ENCODE measurements around the gene KCNC3. TPM values are rescaled to one million over a fixed set of nuclear protein-coding genes. Genes with fewer than 3 reads are reported as not detected.

The KCNC3 gene
- total and polyA plus RNA-seq, 10 of the 15 experiments (the other 5 are each of a cell fraction or from before 2014, with no cell fraction given): 0.08 to 3.8 (median 0.44) TPM; not detected in 2

GRCh38 chr19:50328224-50328872, 829 bp downstream of the KCNC3 start (continued):
- TF ChIP-seq RAD21 (IDR thresholded peaks at IDR 0.05; ENCODE audit: insufficient read depth, low read depth, low read length) (peak; percentile 37), EGR1 (IDR thresholded peaks at IDR 0.05; ENCODE audit: borderline replicate concordance in 1 of 2, low read depth in 2 of 2, low read length in 2 of 2) (peak in 1 of 2 experiments; percentile 18; a peak in 1 of 3 replicates)
- TF ChIP-seq, protein P1, sequence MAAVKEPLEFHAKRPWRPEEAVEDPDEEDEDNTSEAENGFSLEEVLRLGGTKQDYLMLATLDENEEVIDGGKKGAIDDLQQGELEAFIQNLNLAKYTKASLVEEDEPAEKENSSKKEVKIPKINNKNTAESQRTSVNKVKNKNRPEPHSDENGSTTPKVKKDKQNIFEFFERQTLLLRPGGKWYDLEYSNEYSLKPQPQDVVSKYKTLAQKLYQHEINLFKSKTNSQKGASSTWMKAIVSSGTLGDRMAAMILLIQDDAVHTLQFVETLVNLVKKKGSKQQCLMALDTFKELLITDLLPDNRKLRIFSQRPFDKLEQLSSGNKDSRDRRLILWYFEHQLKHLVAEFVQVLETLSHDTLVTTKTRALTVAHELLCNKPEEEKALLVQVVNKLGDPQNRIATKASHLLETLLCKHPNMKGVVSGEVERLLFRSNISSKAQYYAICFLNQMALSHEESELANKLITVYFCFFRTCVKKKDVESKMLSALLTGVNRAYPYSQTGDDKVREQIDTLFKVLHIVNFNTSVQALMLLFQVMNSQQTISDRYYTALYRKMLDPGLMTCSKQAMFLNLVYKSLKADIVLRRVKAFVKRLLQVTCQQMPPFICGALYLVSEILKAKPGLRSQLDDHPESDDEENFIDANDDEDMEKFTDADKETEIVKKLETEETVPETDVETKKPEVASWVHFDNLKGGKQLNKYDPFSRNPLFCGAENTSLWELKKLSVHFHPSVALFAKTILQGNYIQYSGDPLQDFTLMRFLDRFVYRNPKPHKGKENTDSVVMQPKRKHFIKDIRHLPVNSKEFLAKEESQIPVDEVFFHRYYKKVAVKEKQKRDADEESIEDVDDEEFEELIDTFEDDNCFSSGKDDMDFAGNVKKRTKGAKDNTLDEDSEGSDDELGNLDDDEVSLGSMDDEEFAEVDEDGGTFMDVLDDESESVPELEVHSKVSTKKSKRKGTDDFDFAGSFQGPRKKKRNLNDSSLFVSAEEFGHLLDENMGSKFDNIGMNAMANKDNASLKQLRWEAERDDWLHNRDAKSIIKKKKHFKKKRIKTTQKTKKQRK (IDR thresholded peaks at IDR 0.05; ENCODE audit: low read depth, low read length): no peak

DNA sequence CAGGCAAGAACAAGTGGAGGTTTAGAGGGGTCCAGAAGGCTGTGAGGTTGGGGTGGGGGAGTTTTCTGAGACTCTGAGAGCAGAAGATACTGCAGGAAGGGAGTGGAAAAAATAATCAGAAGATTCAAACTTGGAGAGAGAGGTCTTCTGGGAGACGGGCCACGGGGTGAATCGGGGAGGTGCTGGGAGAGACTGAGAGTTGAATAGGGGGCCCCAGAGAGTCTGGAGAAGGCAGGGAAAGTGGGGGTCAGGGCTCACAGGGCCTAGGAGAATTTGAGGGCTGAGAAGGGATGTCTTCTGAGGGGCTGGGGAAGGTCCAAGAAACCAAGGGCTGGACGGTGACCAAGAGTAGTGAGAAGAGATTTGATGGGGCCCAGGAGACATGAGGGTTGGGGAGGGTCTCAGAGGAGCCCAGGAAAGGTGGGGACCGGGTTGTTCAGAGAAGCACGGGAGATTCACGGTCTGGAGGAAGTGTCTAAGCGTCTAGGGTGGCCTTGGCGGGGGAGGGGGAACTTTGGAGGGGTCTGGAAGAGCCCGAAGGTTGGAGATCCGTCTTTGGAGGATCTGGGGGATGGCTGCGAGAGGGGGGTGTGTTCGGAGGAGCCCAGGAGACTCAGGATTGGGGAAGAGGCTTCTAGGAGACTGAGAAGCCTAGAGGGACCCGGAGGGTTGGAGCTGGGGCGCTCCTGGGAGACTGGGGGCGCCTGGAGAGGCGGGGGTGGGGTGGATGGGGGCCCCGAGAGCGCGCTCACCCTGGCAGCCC, 1.5 kb downstream of the KCNC3 start:
- H3K9me3 ChIP-seq (replicated peaks; ENCODE audit: control insufficient read depth, insufficient read depth, low read length): no peaks in the 10 kb centered on the region; the same call in 2 of the 3 replicates
- DNase-seq (ENCODE audit: low read depth, low spot score): no peak
- H4K20me1 ChIP-seq (ENCODE audit: control insufficient read depth, insufficient read depth): peaks cover 4% of the 10 kb centered on the region; the same call in 1 of the 2 replicates
- peaks cover 2 to 16% of the 10 kb centered on the region in 2 experiments; a peak in 3 of 4 replicates for H3K27me3 ChIP-seq (replicated peaks in 1 of 2; ENCODE audit: control insufficient read depth in 2 of 2, insufficient read depth in 2 of 2, low read length in 1 of 2)
- H3K79me2 ChIP-seq (ENCODE audit: control insufficient read depth, insufficient read depth, low read length): no peaks in the 10 kb centered on the region
- no peak overlapping the region for H2AFZ ChIP-seq (ENCODE audit: control insufficient read depth, low read depth, low read length)
- peaks cover 25% of the 10 kb centered on the region for H3K4me1 ChIP-seq (ENCODE audit: control insufficient read depth, insufficient read depth, low read length)
- no peak overlapping the region; the same call in 1 of the 2 replicates for H3K4me3 ChIP-seq
- no peak for FAIRE-seq
- ChIA-PET SMC1A (ENCODE audit: uncharacterized antibody, unreplicated experiment) (no interaction called here), RAD21 (ENCODE audit: unreplicated experiment) (interaction anchor here (0.7 to 2.1 kb wide), 6 partner anchors 13 to 180 kb away, joined by 3 to 36 read pairs (median 6); no protein-coding TSS in a partner anchor), POLR2A (no interaction called here), CTCF (interaction anchor here (0.9 to 1.6 kb wide), 2 partner anchors 64 to 133 kb away, joined by 3 to 4 read pairs; no protein-coding TSS in a partner anchor)
- H3K36me3 ChIP-seq (ENCODE audit: control insufficient read depth in 2 of 2, insufficient read depth in 2 of 2, low read length in 1 of 2): no peaks in the 10 kb centered on the region
- H3K27ac ChIP-seq (ENCODE audit: control insufficient read depth, insufficient read depth): no peak overlapping the region
- ATAC-seq: no peak
- 18% methylated on average over 12 of the region's 20 CpGs for WGBS (ENCODE audit: insufficient coverage, insufficient replicate concordance, low lambda C conversion rate, missing lambda C conversion rate)
- no peak overlapping the region for H3K4me2 ChIP-seq (ENCODE audit: control insufficient read depth, insufficient read depth)
- H3K9ac ChIP-seq (ENCODE audit: control insufficient read depth, insufficient read depth, low read length): no peak overlapping the region
- intact Hi-C loops (cut with micrococcal nuclease; ENCODE audit: unreplicated experiment): no loop called here
- no TSS peak for BruUV-seq (replicated peaks)
- in situ Hi-C loops (cut with MboI): loop anchor here (25.0 kb wide), 1 partner anchor 1035 kb away; the partner anchor contains the start of genes CLDND2, ETFB and NKG7
- TF ChIP-seq SUZ12 (IDR thresholded peaks at IDR 0.05; ENCODE audit: unreplicated experiment): no peak
- no peak for TF ChIP-seq USF2 (IDR thresholded peaks at IDR 0.05; ENCODE audit: borderline replicate concordance, low read depth, low read length)
- TF ChIP-seq STAT1 (conservative IDR thresholded peaks at IDR 0.05): no peak
- TF ChIP-seq CBX5 (IDR thresholded peaks at IDR 0.05; ENCODE audit: low read depth): no peak
- no peak for TF ChIP-seq ZBTB4 (CRISPR knock-in tag; IDR thresholded peaks at IDR 0.05)
- TF ChIP-seq MEF2B (IDR thresholded peaks at IDR 0.05; ENCODE audit: partially characterized antibody, poor library complexity, severe bottlenecking): no peak
- TF ChIP-seq NR2F1 (conservative IDR thresholded peaks at IDR 0.05): no peak
- no peak for TF ChIP-seq GABPA (IDR thresholded peaks at IDR 0.05; ENCODE audit: low read depth)
- TF ChIP-seq SP1 (IDR thresholded peaks at IDR 0.05; ENCODE audit: low read depth, low read length): no peak
